TTC549 (cell line): ENCODE measurements around the gene SPATA45.

Experiments
- FAIRE-seq: peaks from 2 replicates; lab custom pipeline; 2012; peaks lifted over from hg19 to GRCh38; lab: Jason Lieb, UNC

Gene SPATA45

DNA sequence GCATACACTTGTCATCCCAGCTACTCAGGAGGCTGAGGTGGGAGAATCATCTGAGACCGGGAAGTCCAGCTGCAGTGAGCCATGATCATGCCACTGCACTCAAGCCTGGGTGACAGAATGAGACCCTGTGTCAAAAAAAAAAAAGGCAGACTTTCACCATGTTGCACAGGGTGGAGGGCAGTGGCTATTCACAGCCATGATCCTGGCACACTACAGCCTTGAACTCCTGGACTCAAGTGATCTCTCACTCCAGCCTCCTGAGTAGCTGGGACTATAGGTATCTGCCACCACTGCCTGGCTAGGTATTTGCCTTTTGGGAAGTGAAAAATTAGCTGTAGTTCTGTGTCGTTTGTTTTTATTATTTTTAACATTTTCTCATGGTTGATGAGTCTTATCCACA lies 19.1 kb downstream of the SPATA45 start:
- no peak for FAIRE-seq

DNA sequence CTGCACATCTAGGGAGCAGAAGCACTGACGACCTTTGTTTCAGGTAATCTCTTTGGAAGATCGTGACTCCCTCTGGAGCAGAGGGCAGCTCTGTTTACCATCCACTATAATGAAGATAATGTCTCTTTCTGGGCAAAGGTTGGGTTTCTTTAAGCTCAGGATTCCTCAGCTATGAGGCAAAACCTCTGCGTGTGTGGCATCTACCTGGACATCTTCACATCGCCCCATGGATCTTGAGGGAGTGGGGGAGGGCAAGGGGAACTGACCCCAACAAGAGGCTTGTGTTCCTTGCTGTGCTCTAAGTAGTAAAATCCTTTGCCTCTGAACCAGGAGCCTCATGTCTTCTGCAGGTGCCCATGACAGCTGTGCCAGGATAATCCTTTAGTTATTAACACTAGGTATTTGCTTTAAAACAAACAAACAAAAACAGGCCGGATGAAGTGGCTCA lies 19.6 kb downstream of the SPATA45 start:
- FAIRE-seq: no peak

DNA sequence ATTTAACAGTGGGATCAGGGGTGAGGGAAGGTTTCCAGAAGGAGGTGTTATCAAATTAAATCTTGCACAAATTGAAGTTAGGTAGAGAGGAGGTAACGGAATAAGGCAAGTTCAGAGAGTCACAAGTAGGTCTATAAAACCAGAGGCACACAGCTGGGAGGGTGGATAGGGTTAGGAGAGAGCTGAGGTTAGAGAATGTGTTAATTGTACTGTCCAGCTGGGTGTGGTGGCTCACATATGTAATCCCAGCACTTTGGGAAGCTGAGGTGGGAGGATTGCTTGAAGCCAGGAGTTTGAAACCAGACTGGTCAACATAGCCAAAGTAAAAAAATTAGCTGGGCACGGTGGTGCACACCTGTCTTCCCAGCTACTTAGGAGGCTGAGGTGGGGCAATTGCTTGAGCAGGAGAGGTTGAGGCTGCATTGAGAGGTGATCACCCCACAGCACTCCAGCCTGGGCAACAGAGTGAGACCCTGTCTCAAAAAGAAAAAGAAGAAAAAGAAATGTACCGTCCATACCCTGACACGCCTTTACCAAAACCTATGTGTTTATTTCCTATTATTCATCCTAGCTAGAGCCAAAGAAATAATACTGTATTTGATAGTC lies 20.2 kb downstream of the SPATA45 start:
- no peak for FAIRE-seq

DNA sequence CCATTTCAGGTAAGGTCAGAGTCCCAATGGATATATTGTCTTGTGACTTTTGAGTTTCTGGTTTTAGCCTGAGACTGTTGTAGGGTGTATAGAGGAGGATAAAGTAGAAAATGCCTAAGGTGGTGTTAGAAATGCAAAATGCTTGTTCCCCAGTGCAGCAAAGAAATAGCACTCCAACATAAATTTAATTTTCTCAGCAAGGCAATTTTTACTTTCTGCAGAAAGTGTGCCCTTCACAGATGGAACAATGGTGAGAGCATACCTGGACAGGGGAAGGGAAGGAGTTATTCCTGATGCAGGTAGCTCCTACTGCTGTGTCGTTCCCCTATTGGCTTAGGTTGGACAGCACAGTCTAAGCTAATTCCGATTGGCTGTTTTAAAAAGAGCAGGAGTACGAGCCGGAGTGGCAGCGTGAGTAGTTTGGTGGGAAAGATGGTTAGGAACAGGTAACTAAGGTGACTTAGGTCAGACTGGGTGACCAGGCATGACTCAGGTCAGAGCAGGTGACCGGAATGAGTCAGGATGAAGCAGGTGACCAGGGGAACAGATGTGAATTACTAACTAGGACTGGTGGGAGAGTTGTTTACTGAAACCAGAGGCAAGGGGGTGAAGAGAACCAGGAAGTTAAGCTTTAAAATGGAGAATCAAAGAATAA lies 21.5 kb downstream of the SPATA45 start:
- no peak for FAIRE-seq

DNA sequence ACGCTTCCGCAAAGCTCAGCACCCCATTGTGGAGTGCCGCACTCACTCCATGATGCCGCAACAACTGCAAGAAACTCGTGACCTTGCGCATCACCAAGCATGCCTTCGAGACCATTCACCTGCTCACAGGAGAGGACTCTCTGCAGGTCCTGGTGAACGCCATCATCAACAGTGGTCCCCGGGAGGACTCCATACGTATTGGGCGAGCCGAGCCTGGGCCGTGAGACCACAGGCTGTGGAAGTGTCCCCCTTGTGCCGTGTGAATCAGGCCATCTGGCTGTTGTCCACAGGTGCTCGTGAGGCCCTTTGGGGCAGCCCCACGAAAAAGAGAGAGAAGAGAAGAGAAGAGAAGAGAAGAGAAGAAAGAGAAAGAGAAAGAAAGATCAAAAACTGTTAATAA lies 23.2 kb downstream of the SPATA45 start:
- no peak for FAIRE-seq

DNA sequence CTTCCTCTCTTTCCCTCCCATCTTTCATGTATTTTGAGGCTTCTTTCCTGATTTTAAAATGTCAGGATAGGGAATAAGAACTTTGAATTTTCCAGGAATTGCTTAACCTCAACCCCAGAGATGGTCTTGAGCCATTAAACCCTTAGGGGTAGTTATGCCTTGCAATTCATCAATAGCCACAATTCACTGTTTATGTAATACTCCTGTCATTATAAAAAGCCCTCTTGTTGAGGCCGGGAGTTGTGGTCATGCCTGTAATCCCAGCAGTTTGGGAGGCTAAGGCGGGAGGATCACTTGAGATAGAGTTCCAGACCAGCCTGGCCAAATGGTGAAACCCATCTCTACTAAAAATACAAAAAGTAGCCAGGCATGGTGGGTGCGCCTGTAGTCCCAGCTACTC lies 24.5 kb downstream of the SPATA45 start:
- no peak for FAIRE-seq

DNA sequence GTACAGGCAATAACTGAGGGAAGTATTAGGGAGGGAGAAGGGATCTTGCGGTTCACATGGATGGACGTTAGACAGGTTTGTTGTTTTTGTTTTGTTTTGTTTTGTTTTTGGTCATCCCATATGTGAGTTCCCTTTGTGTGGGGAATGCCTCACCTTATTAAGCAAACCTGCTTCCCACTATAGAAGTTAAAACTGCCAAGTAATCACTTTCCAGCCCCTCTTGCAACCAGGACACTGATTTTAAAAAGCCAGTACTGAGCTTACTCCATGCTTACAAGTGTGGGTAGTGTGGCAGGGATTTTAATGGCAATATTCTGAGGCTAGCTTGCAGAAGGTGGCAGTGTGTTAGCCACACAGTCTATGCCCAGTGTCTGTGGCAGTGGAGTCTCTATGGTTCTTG lies 26.5 kb downstream of the SPATA45 start:
- no peak for FAIRE-seq

DNA sequence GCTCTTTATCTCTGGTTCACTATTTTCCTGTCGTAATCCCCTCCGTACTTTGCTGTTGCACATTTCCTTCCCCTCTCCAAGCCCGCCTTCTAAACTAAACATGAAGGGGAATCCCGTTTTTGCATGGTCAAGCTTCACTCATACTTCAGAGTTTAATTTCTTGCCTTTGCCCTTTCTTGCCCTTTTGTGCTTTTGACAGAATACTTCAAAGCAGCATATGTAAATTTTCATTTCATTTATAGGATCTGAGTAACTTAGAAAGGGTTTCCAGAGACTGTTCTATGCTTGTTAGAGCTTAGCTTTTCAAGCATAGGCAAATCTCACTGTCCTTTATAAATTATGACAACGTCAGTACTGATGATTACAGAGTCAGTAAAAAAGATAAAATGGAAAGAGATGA lies 27.7 kb downstream of the SPATA45 start:
- no peak for FAIRE-seq

DNA sequence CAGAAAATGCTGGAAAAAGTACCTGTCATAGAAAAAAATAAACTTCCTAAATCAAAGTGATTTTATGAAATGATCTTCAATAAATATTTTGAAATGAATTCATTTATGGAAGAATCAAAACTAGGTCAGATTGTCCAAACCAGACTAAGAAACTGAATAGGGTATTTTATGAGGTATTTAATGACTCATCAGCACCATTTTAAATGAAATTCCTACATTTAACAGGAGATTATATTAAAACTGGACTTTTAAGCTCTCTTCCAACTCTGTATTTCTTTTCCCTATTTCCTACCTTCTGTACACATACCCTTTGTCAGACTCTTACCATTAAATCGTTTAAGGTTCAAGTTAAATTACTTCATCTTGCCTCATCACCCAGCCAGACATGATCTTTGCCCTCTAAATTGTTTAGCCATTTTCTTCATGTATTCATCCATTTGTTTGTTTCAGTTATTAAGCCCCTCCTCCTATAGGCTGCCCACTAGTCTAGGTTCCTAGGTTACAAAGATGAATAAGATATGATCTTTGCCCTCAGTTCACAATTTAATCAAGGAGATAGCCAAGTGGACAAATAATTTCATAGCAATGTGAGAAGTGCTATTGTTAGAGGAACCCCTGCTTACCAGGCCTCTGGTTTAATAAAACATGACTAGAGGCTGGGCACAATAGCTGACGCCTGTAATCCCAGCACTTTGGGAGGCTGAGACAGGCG lies 30.7 kb downstream of the SPATA45 start:
- peak; percentile 75 for FAIRE-seq

DNA sequence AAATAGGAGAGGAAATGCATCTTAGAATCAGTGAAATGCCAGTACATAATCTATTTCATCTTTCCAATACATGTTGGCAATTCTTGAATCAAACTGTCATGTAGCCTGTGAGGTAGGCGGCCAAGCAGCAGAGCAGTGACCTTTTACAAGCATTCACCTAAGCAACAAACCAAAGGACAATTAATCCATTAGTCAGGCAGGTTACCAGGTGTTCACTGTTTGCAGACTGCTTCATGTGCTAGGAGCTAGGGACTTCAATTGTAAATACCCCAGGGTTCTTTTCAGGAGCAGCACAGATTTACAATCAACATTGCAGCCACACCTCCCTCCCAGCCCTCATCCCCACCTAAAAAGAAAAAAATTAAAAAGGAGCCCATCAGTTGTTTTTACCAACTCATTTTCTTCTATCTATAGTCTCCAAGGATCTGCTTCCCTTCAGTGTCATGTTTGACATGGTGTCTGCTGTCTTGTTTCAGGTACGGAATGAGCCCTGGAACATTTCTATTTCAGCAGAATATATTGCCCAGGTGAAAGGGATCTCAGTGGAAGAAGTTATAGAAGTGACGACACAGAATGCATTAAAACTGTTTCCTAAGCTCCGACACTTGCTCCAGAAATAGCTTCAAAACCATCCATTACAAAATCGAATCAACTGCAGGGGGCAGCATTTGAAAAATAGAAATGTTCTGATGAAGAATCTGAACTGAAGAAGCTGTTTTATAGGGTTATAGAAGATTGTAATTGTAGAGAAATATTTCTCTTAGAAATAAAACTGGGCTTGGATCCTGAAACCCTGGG lies 32.7 kb downstream of the SPATA45 start:
- peak; percentile 93 for FAIRE-seq

DNA sequence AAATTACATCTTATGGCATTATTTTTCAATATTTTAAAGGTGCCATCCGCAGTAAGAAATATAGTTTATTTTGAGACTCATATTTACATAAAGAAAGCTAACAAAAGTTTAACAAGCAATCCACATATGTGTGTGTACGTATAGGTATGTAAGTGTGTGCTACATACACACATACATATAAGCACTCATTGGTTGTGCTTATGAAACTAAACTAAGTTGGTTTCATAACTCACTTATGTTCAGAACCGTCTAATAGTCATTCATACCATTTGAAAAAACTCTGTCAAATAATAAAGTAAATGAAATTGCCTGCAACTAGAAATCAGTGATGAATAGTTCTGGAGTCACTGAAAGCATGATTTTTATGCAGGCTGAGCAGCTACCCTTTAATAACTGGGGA lies 41.7 kb downstream of the SPATA45 start:
- FAIRE-seq: peak; percentile 56

DNA sequence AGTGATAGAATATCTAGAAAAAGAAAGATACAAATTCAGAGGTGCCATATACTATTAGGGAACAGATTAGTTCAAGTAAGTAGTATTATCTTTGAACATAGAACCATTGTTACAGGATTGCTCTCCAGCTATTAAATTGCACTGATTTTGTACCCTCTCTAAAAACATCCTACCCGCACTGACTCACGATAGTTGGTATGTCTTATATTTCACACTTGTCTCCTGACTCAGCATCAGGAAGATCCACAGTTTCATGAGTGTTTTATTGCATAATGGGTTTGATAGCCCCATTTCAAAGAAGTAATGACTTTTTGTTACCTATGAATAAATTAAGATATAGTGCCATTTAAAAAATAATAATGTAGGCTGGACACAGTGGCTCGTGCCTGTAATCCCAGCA lies 49.8 kb downstream of the SPATA45 start:
- FAIRE-seq: no peak

DNA sequence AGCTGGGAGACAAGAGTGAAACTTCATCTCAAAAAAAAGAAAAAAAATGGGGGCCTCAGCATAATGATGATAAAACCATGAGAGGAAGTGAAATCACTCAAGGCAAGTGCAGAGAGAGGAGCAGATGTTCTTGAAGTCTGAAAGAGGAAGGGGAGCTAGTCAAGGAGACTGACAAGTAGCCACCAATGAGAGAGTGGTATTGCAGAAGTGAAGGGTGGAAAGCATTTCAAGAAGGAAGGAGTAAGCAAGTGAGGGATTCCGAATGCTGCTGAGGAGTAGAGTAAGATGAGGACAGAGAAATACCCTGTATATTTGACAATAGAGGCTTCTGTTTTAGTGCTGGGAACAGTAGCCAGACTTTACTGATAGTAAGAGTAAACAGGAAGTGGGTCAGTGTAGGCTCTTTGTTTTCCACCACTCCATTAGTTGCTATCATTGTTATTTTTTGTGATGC lies 52.9 kb downstream of the SPATA45 start:
- no peak for FAIRE-seq

DNA sequence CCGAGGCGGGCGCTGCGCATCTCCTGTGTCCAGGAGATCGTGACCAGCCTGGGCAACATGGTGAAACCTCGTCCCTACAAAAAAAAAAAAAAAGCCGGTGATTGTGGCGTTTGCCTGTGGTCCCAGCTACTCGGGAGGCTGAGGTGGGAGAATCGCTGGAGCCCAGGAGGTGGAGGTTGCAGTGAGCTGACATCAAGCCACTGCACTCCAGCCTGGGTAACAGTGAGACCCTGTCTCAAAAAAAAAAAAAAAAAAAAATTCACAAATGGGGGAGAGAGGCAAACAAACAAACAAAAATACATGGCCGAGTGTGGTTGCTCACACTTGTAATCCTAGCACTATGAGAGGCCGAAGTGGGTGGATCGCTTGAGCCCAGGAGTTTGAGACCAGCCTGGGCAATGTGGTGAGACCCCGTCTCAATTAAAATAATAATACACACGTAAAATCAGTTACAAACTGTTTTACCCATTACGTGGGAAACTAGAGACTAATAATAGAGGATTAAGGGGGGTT lies 55.0 kb downstream of the SPATA45 start:
- no peak for FAIRE-seq

DNA sequence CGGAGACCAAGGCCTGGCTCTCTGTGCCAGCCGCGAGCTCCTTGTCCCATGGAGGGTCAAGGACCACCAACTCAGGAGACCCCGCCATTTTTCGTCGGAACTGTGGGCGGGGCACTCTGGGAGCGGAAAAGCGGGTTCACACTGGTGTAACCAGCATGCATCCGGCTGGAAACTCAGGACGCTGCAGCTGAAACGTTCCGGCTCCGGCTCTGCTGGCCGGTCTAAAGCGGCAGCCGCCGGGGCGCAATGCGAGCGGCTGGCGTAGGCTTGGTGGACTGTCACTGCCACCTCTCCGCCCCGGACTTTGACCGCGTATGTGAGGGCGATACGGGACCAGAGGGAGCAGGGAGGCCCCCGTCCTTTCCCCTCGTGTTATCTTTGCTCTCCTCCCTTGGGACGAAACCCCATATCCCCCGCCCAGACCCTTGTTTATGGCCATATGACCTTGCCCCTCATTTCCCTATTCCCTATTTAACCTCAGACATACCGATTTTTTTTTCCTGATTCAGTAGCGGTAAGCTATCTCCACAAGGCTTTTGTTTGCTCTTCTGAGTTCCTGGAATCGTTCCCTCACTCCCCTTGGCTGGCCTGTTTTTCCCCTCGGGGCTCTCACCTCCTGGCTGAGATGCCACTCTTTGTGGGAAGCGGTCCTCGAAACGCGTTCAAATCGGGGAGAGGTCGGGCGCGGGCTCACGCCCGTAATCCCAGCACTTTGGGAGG lies 55.6 kb downstream of the SPATA45 start, which contains the start of the genes NSL1 and TATDN3:
Gene NSL1, minus strand, starts transcription at position 102 of the 720 bp plus-strand sequence. Its CDS starts 14 bp downstream, at position 88.
Gene TATDN3, plus strand, starts transcription at position 219 of the 720 bp plus-strand sequence. Its CDS starts 28 bp downstream, at position 247.
- no peak for FAIRE-seq

DNA sequence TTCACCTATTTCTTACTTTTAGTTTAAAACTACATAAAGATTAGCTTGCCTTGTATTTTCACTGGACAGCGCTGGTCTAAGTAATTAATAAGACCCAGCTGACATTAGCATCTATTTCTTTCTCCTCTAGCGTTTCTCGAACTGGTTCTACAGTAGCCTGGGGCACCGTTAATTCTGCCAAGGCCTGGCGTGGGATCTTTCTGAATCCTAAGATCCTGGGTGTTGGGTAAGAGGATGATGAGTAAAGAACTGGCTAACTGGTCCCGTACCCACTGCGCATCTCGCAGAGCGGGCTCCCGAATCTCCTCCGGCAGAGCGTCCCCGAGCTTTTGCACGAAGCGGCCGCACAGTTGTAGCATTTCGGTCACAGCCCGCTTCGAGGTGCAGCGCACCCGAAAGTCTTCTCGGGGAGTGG lies 56.2 kb downstream of the SPATA45 start:
- no peak for FAIRE-seq

DNA sequence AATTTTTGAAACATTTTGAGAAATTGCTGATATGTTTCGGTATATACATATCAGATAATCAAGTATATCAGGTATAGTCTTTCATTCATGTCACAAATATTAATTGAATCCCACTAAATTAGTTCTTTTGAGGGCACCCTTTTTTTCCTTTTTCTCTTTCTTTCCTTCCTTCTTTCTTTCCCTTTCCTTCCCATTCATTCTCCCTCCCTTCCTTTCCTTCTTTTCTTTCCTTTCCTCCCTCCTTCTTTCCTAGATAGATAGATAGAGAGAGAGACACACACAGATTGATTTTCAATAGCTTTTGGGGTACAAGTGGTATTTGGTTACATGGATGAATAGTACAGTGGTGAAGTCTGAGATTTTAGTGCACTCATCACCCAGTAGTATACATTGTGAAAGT lies 61.6 kb downstream of the SPATA45 start:
- no peak for FAIRE-seq

DNA sequence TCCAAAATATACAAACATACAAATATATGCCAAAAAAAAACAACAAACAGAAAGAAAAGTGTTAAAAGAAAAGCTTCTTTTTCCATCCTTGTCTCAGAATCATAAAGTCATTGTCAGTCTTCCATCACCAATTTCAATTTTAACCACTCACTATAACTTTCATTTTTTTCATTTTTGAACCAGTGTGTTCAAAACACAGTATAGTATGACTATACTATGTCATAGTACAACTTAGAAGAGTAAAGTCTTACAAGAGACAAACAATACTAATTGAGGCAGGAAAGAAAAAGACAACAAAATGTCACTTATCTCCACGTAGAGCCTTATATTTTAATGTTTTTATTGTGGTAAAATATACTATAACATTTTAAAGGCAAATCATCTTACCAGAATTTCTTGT lies 63.5 kb downstream of the SPATA45 start:
- peak; percentile 68 for FAIRE-seq

DNA sequence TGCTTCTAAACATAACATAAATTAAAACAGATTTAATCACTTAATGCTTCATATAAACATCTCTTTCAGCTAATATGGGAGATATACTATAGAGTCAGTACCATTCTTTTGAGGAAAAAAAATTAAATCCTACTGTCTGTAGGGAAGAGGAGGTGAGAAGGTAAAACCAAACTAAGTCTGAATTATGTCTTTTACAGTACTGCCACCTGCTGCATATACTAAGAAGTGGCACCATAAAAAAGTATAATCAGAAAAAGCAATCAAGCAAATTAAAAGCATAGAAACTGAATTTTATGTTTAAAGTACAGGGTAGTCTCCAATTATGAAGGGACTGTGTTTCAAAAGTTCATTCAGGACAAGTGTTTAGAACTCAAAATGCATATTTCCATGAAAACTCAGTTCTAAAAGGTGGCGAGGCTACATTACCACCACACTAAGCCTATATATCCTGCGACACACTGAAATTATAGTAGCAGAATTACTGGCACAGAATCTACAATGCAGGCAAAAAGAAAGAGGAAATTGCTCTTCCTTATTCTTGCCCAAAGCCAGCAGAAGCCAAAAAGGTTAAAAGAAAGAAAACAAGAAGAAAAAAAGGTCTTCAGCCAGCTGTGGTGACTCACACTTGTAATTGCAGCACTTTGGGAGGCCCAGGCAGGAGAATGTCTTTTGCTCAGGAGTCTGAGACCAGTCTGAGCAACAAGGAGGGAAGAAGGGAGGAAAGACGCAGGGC lies 64.9 kb downstream of the SPATA45 start:
- FAIRE-seq: peak; percentile 97

DNA sequence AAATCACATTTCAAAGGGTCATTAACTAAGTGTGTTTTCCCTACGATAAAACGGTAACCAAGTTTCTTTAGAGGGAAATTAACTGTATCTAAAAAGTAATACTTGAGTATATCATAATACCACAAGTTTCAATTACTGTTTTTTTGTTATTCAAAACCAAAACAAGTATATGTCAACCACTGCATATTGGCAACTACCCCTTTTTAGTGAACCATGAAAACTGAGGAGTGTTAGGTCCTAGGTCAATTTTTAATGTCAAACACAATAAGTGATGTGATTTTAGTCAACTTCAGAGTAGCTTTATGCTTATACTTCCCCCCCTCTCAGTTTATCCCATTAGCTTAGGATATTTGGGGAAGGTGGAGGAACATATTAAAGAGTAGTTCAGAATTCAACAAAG lies 66.2 kb downstream of the SPATA45 start:
- FAIRE-seq: peak; percentile 79

DNA sequence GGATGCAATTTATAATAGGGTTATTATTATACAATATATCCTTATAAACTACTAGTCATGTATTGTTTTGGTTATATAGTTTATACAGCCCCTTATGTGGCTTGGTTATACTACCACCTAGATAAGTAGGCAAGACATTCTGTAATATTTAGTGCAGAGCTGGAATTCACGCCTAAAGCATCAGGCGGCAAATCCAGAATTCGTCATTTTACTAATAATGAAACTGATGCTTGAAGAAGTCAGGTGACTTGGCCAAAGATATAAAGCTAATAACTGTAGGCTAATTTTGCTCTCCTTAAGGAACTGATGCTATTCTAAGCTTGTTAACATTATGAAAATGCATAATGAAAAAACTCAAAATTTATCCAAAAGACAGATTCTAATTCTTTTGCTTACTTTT lies 66.7 kb downstream of the SPATA45 start:
- no peak for FAIRE-seq
